NCI-H774 (cell line): ENCODE measurements around the gene CPNE9.
A peak's percentile ranks its signal among the peaks of the same experiment; 100 is the strongest.

Experiments used
- DNase-seq: peaks from one replicate; lab custom pipeline; 2025; lab: John Stamatoyannopoulos, UW

Gene CPNE9

GRCh38 chr3:9686703-9687102 lies 16.9 kb upstream of the CPNE9 start:
- no peak for DNase-seq

DNA sequence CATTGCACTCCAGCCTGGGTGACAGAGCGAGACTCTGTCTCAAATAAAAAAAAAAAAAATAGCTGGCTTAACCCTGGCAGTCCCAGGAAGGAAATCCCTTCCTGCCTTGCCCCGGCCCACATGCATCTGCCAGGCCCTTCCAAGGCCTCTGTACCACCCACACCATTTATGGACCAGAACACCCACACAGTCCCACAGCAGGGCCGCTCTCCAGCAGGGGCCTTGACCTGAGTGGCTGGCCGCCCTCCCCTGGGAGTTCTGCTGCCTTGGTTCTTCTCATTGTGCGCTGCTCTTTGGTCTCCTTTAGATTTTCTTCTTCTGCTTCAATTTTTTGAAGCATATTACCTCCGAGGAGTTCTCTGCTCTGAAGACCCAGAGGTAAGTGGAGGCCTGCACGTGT lies 16.1 kb upstream of the CPNE9 start:
- no peak for DNase-seq

GRCh38 chr3:9688961-9689360 lies 14.7 kb upstream of the CPNE9 start:
- no peak for DNase-seq

- DNase-seq, result no peak
Measured at GRCh38 chr3:9689757-9690156, 13.9 kb upstream of the CPNE9 start.

- no peak for DNase-seq
Measured at GRCh38 chr3:9690451-9691450, 12.9 kb upstream of the CPNE9 start.

- no peak for DNase-seq
Measured at GRCh38 chr3:9691636-9692035, 12.0 kb upstream of the CPNE9 start.

GRCh38 chr3:9692416-9692815 lies 11.2 kb upstream of the CPNE9 start:
- DNase-seq, result no peak

GRCh38 chr3:9695345-9695744 lies 8.3 kb upstream of the CPNE9 start:
- DNase-seq, result no peak

DNA sequence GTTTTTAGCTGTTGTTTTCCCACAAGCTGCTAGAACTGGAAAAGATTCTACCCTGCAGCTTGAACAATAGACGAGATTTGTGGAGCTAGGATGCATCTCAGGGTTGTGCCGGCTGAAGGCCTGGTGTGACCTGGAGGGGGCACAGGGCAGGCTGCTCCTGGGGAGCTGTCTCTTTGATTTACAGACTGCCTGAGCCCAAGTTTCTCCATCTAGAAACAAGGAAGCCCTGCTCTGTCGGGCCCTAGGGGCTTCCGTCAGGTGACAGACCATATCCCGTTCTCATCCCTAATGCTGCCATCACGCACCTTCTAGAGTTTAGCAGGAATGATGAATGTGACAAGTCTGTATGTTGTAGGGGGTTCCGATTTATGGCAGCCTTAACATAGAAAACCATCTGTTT lies 7.9 kb upstream of the CPNE9 start:
- DNase-seq, result no peak

- DNase-seq, result no peak
Measured at GRCh38 chr3:9696480-9697220, 7.0 kb upstream of the CPNE9 start.

DNA sequence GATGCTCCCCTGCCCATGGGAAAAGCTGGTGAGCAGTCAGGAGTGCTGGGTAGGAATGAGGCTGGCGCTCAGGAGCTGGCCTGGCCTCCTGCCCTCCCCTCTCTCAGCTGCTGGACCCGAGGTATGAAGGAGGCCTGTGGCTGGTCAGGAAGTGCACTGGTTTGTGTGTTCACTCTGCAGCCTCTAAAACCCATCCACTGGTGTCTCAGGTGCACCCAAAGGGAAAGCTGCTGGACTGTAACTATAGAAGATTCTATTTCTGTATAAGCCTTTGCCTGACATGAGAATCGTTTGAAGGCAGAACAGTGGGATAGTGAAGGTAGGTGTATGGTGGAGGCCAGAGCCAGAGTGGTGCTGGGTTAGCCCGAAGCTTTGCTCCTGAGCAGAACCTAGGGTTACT lies 5.7 kb upstream of the CPNE9 start:
- DNase-seq, result no peak

DNA sequence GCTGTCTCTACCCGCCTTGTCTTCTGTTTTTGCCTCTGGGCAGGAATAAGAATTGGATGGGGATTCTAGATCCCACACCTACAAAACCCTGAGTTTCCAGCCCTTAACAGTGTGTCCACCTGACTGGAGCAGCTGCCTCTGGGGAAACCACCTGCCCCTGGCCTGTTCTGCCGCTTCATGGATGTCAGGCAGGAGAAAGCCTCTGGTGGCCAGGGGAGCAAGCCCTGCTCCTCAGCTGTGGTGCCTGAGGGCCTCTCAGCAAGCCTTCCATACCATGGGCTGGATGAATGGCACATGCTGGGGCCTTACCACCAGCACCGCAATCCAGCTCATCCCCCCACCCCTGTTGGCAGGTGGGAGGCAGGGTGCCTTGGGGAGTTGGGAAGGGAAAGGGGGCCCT lies 5.3 kb upstream of the CPNE9 start:
- no peak for DNase-seq

DNA sequence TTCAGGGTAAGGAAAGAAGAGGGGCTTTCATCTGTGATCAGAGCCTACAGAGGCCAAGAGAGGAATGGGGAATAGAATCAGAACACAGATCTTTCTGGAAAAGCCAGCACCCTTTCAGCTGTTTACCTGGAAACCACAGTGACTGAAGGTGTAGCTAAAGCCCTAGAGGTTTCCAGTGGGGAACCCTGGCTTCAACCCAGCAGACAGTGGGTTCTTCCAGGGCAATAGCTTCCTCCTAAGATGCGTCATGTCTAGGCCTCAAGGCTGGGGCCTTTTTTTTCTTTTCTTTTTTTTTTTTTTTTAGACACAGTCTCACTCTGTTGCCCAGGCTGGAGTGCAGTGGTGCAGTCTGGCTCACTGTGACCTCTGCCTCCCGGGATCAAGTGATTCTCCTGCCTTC lies 3.1 kb upstream of the CPNE9 start:
- DNase-seq, result no peak

DNA sequence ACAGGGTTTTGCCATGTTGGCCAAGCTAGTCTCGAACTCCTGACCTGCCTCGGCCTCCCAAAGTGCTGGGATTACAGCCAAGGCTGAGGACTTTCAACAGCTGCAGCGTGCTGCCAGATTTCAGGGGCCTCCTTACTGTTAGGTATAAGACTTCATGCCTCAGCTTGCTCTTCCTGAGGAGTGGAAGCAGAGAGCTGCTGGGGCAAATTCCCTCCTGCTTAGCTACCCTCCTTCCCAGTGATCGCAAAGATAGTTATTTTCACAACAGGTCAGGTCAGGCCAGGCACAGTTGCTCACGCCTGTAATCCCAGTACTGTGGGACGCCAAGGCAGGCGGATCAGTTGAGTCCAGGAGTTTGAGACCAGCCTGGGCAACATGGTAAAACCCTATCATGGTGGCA lies 2.6 kb upstream of the CPNE9 start:
- no peak for DNase-seq

DNA sequence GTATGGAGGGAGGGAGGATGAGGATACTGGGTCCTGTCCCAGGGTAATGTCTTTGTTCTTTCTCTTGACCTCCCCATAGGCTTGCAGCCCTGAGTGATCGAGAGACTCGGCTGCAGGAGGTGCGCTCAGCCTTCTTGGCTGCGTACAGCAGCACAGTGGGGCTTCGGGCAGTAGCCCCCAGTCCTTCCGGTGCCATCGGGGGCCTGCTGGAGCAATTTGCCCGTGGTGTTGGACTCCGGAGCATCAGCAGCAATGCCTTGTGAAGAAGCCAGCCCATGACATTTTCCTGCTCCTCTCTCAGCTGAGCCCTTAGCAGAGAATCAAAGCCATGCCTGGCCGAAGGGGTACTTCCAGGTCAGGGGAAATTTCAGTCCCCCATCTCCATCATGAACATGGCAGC lies 1.9 kb upstream of the CPNE9 start:
- no peak for DNase-seq

DNA sequence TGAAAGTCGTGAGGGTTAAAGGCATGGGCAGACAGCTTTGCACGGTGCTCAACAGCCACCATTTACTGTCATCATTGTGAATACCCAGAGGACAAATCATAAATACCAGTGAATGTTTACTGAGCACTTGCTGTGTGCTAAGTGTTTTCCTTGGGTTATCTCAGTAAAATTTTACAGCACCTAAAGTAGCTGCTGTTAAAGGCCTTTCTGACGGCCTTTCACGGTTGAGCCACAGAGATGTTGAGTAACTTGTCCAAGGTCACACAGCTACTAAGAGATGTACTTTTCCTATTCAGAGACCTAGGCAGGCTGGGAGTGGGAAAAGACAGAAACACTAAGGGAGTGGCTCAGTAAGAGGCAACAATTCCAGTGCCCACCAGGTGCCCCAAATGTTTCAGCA lies 393 bp upstream of the CPNE9 start:
- DNase-seq, result no peak

- peak; percentile 43 for DNase-seq
Measured at GRCh38 chr3:9704347-9705322, 1.0 kb downstream of the CPNE9 start.

DNA sequence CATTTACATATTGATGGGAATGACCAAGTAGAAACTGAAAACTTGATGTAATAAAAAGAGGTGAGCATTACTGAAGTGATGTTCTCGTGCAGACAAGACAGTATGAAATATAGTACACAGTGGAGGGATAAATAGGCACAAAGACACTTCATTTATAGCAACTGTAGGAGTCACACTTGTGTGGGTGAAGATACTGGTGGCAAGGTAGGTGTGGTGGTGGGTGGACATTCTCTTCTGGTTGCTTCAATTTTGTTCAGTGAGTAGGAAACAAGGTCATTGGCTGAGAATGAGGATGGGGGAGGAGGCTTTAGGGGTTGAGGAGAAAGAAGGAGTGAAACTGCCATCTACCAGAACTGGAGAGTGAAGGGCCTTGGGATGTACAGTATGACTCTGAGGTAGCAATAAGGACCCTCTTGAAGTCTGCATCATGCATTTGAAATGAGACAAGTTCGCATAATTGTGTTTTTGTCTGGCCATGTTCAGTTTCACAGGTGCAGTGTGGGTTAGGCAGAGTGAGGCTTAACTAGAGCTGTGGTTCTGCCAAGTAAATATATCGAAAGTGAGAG lies 6.6 kb downstream of the CPNE9 start:
- no peak for DNase-seq

DNA sequence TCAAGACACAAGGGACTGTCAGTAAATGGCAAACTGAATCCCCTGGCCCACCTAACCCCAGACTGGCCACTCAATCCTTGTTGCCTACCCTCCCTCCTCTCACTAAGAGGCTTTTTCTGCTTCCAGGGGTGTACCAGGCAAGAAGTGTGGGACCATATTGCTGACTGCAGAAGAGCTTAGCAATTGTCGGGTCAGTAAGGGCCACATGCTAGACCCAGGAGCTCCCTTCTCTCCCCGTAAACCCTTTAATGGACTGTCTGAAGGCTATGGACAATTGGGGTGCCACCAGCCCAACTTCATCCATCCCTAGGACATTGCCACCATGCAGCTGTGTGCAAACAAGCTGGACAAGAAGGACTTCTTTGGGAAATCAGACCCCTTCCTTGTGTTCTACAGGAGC lies 8.8 kb downstream of the CPNE9 start:
- no peak for DNase-seq

GRCh38 chr3:9713142-9713541 lies 9.5 kb downstream of the CPNE9 start:
- no peak for DNase-seq

DNA sequence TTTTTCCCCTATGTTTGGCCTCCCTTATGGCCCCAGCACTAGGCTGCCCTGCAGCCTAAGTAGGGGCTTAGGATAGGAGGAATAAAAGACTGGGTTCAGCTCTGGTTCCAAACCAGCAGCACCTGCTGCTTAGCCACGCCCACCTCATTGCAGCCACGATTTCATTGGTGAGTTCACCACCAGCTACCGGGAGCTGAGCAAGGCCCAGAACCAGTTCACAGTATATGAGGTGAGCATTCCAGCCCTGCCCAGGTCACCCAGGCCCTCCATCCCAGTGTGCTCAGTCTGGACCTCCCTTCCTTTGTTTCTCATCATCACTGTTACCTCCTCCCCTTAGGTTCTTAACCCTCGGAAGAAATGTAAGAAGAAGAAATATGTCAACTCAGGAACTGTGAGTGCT lies 11.5 kb downstream of the CPNE9 start:
- DNase-seq, result peak; percentile 34
